Ramos (cell line): ENCODE results near the gene CUEDC1.
"Not testable (repeated sequence)": the region's sequence is repeated elsewhere in the genome, so short reads cannot be mapped to it uniquely, and the experiment has no call there.

Experiments
- in situ Hi-C: fragments of 300-500 bp; cut with MboI; formaldehyde crosslinking; loops from one replicate; pipeline ENCODE4 v1.14.3; 2022; ENCODE audit warnings: low sequenced_read_pairs; ENCODE audit not compliant: unreplicated experiment

The CUEDC1 gene

DNA sequence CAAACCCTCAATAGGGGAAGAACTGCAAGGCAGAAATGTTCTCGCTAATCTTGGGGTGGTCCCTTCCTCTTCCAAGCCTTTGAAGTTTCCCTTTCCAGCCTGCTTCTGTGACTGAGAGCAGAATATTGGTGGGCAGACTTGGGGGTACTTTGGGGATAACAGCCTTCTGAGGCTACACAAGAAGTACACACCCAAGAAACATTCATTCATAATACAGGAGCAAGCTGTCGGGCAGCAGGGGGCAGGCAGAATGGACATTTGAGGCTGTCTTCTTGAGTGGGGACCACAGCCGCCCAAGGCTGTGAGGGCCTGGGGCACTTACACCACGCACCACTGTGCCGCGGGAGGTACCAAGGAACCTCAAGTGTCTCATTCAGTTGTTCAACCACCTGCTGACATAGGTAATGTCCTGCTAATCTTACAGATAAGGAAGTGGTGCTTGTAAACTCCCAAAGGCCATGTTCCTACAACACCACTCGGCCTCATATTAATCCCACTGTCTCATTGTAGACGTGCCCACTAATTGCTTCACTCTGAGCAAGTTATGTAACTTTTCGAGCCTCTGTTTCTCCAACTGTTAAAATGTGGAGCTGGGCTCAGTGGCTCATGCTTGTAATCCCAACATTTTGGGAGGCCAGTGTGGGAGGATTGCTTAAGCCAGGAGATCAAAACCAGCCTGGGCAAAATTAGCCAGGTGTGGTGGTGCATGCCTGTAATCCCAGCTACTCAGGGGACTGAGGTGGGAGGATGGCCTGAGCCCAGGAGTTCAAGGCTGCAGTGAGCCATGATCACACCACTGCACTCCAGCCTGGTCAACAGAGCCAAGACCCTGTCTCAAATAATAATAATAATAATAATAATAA is 102.9 kb downstream of the CUEDC1 start:
- in situ Hi-C loops = no loop called here

DNA sequence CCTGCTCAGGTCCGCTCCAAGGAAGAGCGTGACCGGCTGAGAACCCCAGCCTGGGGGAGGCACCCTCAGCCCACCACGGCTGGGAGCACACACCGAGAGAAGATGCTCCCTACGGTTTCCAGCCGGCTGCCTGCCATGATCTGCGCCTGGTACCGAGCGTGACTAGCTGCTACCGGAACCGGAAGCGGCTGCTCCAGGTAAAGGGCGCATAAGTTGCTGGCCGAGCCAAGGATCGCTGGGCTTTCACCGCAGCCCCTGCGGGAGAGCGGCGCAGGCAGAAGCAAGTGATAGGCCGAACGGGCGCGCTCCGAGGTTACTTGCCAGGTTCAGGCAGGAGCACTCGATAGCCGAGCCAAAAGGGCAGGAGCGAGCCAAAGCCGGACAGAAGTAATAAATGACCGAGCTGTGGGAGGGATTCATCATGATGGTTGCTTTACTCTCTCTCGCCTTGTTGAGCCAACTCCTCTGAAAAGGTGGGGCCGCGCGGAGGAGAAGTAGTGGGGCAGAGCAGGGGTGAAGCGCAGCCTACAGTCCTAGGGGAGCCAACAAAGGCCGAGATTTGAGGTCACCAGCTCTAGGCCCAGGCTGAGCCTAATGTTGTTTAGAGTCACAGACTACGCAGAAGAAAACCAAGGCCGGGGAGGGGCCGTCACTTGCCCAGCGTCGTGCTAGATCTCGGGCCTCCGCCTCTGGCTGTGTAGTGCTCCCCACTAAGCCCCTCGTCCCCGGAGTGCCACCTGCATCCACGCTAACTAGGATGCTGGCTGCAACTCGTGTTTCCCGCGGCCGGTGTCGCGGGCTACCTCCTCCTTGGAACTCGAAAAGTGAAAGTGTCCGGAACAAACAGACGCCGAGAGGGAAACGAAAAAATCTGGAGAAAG is 105.1 kb downstream of the CUEDC1 start, which contains the start of gene MRPS23:
TSS of gene MRPS23 (minus strand) at position 171 of the 881 bp plus-strand sequence. CDS start at position 137, 34 bp downstream.
- in situ Hi-C loops = no loop called here

DNA sequence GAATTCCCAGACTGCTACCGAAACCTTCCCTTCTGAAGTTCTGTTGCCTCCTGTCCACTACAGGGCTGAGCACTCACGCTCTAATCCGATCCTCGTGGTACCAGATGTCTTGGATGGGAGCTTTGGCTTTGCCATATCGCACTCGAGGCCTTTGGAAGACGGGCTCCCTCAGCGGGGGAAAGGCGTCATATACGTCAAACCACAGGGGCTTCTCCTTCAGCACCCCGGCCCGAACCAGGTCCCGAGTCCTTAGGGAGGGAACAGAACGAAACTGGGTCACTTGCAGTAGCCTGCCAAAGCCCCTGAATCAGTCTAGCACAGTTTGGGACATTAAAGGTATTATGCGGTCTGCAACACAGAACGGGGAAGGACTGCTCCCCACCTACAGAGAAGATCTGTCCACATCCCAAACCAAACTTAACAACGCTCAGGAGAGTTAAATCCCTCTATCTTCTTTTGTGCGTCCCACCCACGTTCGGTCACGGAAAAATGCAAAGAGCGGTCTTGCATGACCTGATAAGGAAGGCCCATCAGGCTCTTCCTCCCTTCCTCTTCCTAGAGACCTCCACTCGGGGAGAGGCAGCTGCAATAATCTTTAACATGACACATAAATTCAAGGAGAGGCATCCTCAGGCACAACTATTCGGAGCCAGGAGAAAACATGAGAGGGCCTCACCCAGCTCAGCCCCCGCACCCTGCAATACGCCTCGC is 105.9 kb downstream of the CUEDC1 start:
- in situ Hi-C loops = no loop called here

DNA sequence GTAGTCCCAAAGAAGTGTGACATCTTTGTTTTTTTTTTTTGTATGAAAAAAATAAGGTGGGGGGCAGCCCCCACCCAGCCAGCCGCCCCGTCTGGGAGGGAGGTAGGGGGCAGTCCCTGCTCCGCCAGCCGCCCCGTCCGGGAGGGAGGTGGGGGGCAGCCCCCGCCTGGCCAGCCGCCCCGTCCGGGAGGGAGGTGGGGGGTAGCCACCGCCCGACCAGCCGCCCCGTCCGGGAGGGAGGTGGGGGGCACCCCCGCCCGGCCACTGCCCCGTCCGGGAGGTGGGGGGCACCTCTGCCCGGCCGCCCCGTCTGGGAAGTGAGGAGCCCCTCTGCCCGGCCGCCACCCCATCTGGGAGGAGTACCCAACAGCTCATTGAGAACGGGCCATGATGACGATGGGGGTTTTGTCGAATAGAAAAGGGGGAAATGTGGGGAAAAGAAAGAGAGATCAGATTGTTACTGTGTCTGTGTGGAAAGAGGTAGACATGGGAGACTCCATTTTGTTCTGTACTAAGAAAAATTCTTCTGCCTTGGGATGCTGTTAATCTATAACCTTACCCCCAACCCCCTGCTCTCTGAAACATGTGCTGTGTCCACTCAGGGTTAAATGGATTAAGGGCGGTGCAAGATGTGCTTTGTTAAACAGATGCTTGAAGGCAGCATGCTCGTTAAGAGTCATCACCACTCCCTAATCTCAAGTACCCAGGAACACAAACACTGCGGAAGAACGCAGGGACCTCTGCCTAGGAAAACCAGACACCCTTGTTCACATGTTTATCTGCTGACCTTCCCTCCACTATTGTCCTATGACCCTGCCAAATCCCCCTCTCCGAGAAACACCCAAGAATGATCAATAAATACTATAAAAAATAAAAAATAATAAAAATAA is 108.9 kb downstream of the CUEDC1 start:
- in situ Hi-C loops = not testable (repeated sequence)

DNA sequence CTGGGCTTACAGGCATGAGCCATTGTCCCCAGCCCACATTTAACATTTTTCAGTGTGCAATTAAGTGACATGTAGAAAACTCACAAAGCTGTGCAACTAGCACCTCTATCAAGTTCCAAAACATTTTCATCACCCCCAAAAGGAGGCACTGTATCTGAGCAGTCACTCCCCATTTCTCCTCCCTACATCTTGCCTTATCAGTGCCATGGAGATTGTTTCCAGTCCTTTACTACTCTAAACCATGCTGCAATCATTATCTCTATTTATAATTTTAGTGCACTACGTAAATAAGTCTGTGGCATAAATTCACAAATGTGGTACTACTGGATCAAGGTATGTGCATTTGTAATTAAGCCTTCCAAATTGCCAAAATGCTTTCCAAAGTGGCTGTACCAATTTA is 112.9 kb downstream of the CUEDC1 start:
- in situ Hi-C loops = no loop called here

DNA sequence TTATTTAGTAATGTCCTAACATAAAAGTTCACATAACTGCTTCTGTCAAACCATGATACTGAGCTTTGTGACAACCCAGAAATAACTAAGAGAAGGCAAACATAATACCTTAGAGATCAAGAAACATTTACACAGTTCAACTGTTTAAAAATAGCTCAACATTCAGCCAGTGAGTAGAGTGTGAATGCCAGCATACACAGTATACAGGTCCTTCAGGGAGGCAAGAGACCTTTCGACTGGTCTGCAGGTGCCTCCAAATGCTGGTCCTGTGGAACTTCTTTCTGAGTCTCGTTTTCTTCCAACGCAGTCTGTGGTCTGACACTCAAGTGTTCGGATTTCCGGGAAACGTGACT is 115.7 kb downstream of the CUEDC1 start:
- in situ Hi-C loops = no loop called here

DNA sequence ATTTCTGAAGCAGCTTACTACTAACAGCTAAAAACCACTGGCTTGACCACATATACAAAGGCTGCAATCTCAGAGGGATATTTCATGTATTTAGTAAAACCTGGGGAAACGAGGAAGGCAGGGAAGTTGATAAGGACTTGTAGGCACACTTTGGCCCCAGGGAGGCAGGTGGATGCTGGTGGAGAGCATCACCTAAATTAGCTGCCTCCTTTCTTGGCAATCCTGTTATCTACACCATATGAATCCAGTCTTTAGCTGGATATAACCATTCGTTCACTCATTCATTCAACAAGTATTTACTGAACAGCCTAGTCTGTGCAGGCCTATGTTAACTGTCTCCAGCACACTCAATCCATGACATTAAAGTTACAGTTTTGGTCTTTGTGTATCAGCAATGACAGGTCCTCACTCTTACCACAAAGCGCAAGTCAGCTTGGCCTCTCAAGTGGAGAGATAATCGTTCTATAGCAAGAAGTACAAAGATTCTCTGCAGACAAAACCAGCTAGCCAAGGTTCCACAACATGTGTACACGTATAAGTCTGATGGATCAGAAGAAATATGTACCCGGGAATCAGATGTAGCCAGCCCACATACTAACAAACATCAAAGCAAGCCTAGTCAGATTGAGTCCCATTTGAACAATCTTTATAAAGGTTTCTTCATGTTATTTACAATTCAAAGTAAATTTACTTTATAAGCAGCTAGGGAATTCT is 116.2 kb downstream of the CUEDC1 start:
- in situ Hi-C loops = no loop called here

DNA sequence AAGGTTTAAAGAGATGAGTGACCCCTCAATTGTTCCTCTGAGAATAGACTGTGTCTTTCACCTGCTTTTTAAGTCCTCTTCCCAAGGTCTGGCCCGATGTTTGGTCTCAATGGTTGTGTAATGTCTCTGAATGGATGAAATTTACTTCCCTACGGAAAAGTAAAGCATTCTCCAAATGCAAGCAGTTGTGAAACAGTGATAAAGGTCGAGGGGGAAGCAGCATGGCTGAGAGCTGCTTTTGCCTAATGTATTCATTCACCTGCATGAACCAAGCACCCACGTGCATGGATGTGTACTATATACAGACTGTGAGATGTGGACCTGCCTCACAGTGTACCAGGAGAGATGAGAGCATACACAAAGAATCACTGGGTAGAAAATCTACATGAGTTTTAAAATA is 116.8 kb downstream of the CUEDC1 start:
- in situ Hi-C loops = no loop called here

DNA sequence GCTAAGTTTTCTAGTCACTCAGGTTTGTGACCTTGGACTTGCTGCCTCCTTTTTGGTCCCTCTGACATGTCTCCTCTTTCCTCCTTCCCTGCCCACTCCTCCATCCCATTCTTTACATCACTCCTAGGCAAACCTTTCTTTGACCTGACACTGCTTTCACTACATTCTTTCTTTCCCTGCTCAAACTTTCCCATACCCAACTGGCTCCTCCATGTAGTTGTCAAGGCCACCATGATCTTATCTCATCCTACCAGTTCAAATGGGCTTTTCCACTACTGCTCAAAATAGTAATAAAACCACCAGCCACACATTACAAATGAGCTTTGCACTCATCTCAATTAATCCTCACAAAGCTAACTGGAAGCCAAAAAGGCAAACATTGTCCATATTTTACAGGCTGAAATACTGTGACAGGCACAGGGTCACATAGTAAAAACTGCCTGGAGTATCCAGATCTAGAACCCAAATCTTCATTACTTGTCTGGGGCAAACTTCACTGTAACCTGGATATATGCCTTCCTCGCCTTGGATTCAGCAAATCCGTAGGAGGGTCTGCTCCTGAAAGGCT is 119.8 kb downstream of the CUEDC1 start:
- in situ Hi-C loops = no loop called here

DNA sequence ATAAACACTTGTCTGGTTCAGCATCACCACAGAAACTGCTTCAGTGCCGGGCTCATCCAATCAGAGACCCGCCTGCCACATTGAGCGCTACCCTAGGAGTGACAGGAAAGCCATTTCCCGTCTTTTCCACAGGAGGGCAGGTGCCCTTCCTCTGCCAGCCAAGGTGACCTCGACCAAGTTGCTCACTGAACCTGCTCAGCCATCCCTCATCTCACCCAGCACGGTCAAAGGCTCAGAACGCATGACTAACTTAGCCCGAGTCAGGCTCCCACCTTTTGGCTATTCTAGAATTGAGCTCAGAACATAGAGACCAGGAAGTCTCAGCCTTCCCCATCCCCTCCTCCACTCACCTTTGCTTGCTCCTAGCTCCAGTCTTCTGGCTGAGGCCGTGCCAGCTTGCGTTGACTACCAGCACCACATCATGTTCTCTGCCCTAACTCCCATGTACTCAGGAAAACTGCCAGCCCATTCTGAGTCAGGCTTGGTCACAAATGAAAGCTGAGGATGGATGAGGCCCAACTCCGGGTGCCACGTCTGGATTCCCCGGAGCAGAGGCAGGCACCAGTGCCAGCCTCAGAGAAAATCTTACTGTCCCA is 121.0 kb downstream of the CUEDC1 start:
- in situ Hi-C loops = no loop called here

DNA sequence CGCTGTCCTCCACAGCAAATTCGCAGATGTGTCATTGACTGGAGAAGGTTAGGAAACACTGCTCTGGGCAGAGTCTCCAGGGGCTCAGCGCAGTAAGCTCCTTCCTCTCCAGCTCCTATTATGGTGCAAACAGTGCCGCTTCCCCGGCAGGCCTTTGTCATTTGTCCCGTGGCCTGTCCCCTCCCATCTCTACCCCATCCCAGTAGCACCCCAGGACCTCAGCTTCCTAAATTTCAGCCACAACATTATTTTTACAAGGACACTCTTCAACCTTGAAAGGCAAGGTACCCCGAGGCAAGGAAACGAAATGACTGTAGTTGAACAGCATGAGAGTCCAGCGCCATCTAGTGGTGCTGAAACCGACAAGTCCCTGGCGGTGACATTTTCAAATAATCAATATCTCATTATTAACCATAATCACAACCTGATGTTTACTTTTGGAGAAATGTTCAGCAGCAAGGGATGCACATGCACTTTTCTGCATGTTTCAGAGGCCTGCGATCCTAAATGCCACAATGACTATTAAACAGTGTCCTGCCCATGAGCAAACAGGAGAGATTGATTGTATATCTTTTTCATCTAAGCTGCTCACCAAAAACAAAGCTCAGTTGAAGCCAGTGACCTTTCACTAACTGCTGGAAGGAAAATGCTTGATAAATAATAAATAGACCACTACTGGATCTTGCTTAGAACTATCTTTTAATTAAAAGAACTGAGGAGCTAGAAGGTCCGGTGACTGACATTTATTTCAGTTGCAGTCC is 121.9 kb downstream of the CUEDC1 start:
- in situ Hi-C loops = no loop called here

DNA sequence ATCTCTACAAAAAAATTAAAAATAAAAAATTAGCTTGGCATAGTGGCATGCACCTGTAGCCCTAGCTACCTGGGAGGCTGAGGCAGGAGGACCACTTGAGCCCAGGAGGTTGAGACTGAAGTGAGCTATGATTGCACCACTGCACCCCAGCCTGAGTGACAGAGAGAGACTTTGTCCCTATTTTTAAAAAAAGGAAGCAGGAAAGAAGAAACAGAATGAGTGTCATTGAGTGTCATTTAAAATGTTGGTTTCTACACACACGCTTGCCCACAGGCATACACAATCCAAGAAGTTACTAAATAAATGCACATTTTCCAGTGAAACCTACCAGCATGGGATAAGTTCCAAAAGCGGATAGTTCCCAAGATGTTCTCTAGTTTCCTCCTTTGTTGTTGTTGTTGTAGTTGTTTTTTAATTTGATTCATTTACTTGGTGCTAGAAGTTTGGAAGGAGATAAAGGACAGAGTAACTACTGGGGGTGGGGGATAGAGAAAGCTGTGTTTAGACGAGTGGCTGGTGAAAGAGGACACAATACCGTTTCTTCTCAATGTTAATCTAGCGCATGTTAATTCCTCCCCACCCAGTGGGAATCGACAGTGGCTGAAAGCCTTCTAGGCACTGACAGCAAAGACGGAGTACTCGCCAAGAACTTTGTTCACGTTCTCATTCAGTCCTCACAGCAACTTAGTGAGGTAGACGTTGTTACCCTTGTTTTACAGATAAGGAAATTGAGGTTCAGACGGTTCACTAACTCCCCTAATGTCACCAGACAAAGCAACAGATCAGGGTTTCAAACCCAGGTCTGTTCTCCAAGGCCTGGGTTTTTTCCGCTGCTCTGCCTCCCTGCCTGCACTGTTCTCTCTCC is 122.7 kb downstream of the CUEDC1 start:
- in situ Hi-C loops = no loop called here

DNA sequence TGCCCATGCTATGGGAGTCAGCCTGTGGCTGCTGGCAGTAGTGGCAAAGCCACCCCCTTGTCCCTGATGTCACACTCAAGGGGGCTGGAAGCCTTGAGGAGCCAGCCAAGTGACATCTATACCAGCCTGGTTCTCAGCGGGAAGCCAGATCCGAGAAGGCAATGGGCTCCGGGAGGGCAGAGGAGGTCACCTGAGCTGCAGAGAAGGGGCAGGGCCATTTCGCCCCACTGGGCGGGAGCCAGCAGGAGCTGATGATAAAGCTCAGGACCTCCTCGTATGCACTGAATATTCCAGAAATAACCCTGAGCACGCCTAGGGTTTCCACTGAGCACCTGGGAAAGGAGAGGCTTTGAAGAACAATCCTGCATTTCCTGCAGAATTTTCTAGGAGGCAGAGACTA is 124.3 kb downstream of the CUEDC1 start:
- in situ Hi-C loops = no loop called here

DNA sequence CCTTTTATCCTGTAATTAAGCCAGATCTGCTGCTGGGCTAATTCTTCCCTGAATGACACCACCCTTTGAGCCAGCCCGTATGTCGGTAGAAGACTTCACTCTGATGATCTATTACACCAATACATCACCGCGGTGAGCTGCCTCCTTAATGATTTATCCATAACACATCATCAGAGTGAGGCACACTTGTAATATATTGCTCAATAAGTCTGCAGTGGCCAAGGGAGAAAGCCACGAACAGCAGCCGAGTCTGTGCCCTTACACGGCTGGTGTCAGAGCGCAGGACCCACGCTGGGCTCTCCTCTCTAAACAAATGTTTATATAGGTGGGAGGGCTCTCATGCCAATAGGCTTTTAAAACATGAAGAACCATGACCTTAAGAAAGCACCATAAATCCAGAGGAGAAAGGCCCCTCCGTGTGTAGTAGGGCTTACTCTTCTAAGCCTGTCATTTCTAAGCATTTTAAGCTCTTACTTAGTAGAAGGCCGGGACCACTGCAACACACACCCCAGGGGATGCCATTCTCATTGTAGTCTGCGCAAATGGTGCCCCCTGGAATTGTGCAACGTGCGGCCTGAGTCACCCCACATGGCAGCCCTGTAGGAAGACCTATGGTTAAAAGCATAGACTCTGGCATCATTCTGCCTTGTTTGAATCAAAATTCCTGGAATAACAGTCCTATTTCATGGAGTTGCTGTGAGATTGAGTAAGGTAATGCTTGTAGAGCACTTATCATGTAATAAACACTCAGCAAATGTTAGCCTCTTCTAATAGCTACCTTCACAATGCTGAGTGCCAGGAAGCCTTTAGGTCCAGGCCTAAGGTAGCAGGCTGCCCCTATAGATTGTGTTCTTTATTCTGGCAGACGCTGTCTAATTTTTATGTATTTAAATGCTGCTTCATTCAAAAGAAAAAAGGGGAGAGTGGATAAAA is 131.5 kb downstream of the CUEDC1 start:
- in situ Hi-C loops = no loop called here

DNA sequence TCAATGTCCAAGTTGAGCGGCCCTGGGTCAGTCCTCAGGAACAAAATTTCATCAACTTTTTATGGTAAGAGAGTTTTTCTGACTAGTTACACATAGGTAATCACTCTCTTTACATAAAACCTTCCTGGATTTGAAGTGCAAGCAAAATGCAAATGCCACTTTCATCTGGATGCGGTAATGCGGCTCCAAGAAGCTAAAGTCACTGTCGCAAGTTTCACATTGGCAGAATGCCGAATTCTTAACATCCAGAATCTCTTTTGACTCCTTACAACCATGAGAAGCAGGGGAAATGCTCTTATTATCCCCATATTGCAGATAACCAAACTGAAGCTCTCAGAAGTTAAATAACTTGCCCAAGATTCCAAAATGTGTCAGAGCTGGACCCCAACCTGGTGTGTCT is 135.3 kb downstream of the CUEDC1 start:
- in situ Hi-C loops = no loop called here

DNA sequence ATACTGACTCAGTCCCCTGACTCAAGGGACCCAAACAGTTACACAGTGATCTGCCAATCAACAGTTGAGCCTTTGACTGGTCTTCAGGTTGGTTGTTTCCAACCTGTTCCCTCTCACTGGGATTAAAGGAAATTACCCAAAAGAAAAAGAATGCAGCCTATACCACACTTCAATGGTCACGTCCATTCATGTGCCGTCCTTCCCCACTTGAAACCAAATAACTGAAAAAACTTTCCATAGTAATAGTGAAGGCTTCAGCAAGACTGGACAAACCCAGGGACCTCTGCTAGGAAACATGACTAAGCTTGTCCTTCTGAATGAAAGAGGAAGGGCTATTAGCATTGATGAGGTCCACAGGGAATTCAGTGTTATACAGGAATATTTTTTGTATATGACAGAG is 135.9 kb downstream of the CUEDC1 start:
- in situ Hi-C loops = no loop called here
